Esophagus squamous epithelium (tissue), 5 donors: Measurements from ENCODE around the gene EPHX1. TPM values are rescaled to one million over a fixed set of nuclear protein-coding genes. Genes with fewer than 3 reads are reported as not detected.
A peak's percentile ranks its signal among the peaks of the same experiment; 100 is the strongest.

Source experiments
- DNase-seq: peaks from one replicate; lab custom pipeline; 2025; lab: John Stamatoyannopoulos, UW
- H3K27ac ChIP-seq, 4 donors: fragments of 200-600 bp; sonication (generic); one replicate each; pipeline ENCODE4 v1.5.1; 2016 to 2019; ENCODE audit warnings: mild to moderate bottlenecking in 1 of 4
- H3K27me3 ChIP-seq, 4 donors: fragments of 200-600 bp; sonication (generic); 1 replicate in 3 of 4; 2 replicates in 1 of 4; pipeline versions ENCODE4 v1.5.1 to v1.6.0; 2017 to 2021; ENCODE audit warnings: antibody characterized with exemption in 1 of 4
- H3K36me3 ChIP-seq, 3 donors: fragments of 200-600 bp; sonication (generic); one replicate each; pipeline ENCODE4 v1.5.1; 2016 to 2019
- H3K4me1 ChIP-seq, 3 donors: fragments of 200-600 bp; sonication (generic); one replicate each; pipeline ENCODE4 v1.5.1; 2017 to 2019
- H3K4me3 ChIP-seq, 4 donors: fragments of 200-600 bp; sonication (generic); 1 replicate in 3 of 4; 2 replicates in 1 of 4; pipeline ENCODE4 v1.5.1; 2016 to 2019; ENCODE audit warnings: mild to moderate bottlenecking in 2 of 4, moderate library complexity in 1 of 4
- H3K9me3 ChIP-seq, 3 donors: fragments of 200-600 bp; sonication (generic); one replicate each; pipeline ENCODE4 v1.5.1; 2016 to 2019
- CTCF ChIP-seq, 6 experiments: fragments of 450-650 bp in 4 of 6; fragments of 200-600 bp in 2 of 6; sonication (generic) in 2 of 6; IDR thresholded peaks; one replicate each; pipeline ENCODE4 v1.5.1; 2016 to 2019; ENCODE audit warnings: antibody characterized with exemption in 6 of 6, mild to moderate bottlenecking in 4 of 6, moderate library complexity in 4 of 6
- POLR2A ChIP-seq, 4 donors: fragments of 450-650 bp; IDR thresholded peaks; one replicate each; pipeline ENCODE4 v1.6.1; 2017; ENCODE audit warnings: antibody characterized with exemption in 4 of 4, mild to moderate bottlenecking in 4 of 4, moderate library complexity in 3 of 4
- WGBS, 2 donors: methylation state at CpG; one replicate each; pipeline ENCODE4 v1.1.5; 2018; 5-methylcytosine and 5-hydroxymethylcytosine counted together
- intact Hi-C: fragments of 100-400 bp; cut with DNase I; formaldehyde crosslinking; loops from one replicate; pipeline ENCODE4 v1.15.0; 2022
- total RNA-seq, 4 donors: library from RNA; depleted of rRNA; stranded (reverse); fragments of >200 nt; gene quantifications; one replicate each; pipeline ENCODE4 v1.1.0, GENCODE V29; 2016
- donor health status: DM: yes; HTN: yes; CAD: no.

The EPHX1 gene
- total RNA-seq, 4 donors from 2014 or later: 78.7 to 237 (median 151) TPM

GRCh38 chr1:225846331-225847310 lies 36.7 kb downstream of the EPHX1 start:
- Histone ChIP-seq H3K36me3 (peaks cover 16 to 99% (median 35%) of the 10 kb centered on the region in 3 donors), H3K9me3 (no peaks in the 10 kb centered on the region), H3K4me1 (peaks cover 9 to 45% (median 10%) of the 10 kb centered on the region in 3 donors), H3K4me3 (no peak overlapping the region), H3K27me3 (no peaks in the 10 kb centered on the region), H3K27ac (no peak overlapping the region)
- TF ChIP-seq POLR2A (IDR thresholded peaks at IDR 0.05) (no peak), CTCF (IDR thresholded peaks at IDR 0.05) (no peak)
- DNase-seq: no peak
- WGBS, 2 donors: 88 to 92% methylated on average over 2 to 6 of the region's 20 CpGs
- intact Hi-C loops: loop anchor here (10.0 kb wide), 2 partner anchors 72 to 372 kb away; partner anchors contain the start of gene SRP9

GRCh38 chr1:225847610-225848009 lies 37.7 kb downstream of the EPHX1 start:
- H3K4me3 ChIP-seq: no peak overlapping the region
- TF ChIP-seq CTCF (IDR thresholded peaks at IDR 0.05): no peak
- TF ChIP-seq POLR2A (IDR thresholded peaks at IDR 0.05): no peak
- peak overlapping the region in 1 of 4 donors; percentile 11 for H3K27ac ChIP-seq
- H3K4me1 ChIP-seq: peaks cover 9 to 46% (median 10%) of the 10 kb centered on the region in 3 donors
- no peak for DNase-seq
- no peaks in the 10 kb centered on the region for H3K27me3 ChIP-seq
- intact Hi-C loops: loop anchor here (10.0 kb wide), 2 partner anchors 73 to 373 kb away; partner anchors contain the start of gene SRP9
- WGBS, 2 donors: 20 to 38% methylated on average over 1 to 4 of the region's 4 CpGs
- no peaks in the 10 kb centered on the region for H3K9me3 ChIP-seq
- peaks cover 14 to 99% (median 32%) of the 10 kb centered on the region in 3 donors for H3K36me3 ChIP-seq

GRCh38 chr1:225848030-225848955 lies 38.4 kb downstream of the EPHX1 start:
- intact Hi-C loops: loop anchor here (10.0 kb wide), 2 partner anchors 73 to 373 kb away; partner anchors contain the start of gene SRP9
- Histone ChIP-seq H3K9me3 (no peaks in the 10 kb centered on the region), H3K4me3 (no peak overlapping the region), H3K4me1 (peaks cover 9 to 46% (median 10%) of the 10 kb centered on the region in 3 donors), H3K27me3 (no peaks in the 10 kb centered on the region), H3K27ac (peak overlapping the region in 3 of 4 donors; percentile 3 to 28 (median 13)), H3K36me3 (peaks cover 13 to 99% (median 36%) of the 10 kb centered on the region in 3 donors)
- DNase-seq: no peak
- TF ChIP-seq CTCF (IDR thresholded peaks at IDR 0.05) (no peak), POLR2A (IDR thresholded peaks at IDR 0.05) (no peak)
- WGBS, 2 donors: 54 to 65% methylated on average over 7 to 14 of the region's 16 CpGs

GRCh38 chr1:225849925-225850324 lies 40.0 kb downstream of the EPHX1 start:
- Histone ChIP-seq H3K4me3 (no peak overlapping the region), H3K27me3 (no peaks in the 10 kb centered on the region), H3K27ac (no peak overlapping the region), H3K36me3 (peaks cover 28 to 99% (median 38%) of the 10 kb centered on the region in 3 donors), H3K4me1 (peaks cover 8 to 44% (median 10%) of the 10 kb centered on the region in 3 donors), H3K9me3 (no peaks in the 10 kb centered on the region)
- TF ChIP-seq POLR2A (IDR thresholded peaks at IDR 0.05) (no peak), CTCF (IDR thresholded peaks at IDR 0.05) (no peak)
- 61 to 62% methylated on average over 5 of the region's 7 CpGs for WGBS, 2 donors
- intact Hi-C loops: loop anchor here (10.0 kb wide), 2 partner anchors 75 to 375 kb away; partner anchors contain the start of gene SRP9
- DNase-seq: no peak
